CD1c-positive myeloid dendritic cell (primary cell): Measurements from ENCODE around the gene PGA4.

Source experiments
- DNase-seq: peaks from one replicate; pipeline ENCODE4 v3.0.0-alpha.2; 2016; ENCODE audit errors: extremely low spot score

The PGA4 gene

GRCh38 chr11:61279934-61280659 is 58.0 kb downstream of the PGA4 start:
- DNase-seq = no peak

- DNase-seq = no peak
Measured at GRCh38 chr11:61280883-61281580, 58.9 kb downstream of the PGA4 start.
